Measurements from ENCODE around the gene LY6G6C. TPM values are rescaled to one million over a fixed set of nuclear protein-coding genes. Genes with fewer than 3 reads are reported as not detected.

LY6G6C gene
- total and polyA plus RNA-seq, 2 of the 4 experiments (the other 2 are of a cell fraction), result not detected

DNA sequence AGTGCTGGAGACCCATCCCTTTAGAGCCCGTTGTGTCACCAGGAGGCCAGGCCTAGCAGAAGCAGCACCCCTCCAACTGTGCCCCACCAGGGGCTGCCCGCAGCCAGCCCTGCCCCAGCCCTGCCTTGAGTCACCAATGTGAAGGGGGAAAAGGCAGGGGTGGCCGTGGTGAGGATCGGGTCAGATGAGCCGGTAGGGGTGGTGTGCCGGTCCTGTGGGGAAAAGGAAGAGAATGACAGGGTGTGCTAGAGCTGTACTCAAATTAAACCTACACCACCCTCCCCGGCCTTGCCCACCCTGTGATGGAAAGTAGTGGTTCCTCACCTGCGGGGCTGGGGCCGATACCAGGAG, 44.0 kb upstream of the LY6G6C start:
- Histone ChIP-seq H3K14ac (replicated peaks; ENCODE audit: low read depth, low read length) (no peak overlapping the region), H4K5ac (ENCODE audit: low read depth, low read length) (no peak overlapping the region), H3K27me3 (ENCODE audit: control insufficient read depth, insufficient read depth, low read length) (no peaks in the 10 kb centered on the region), H3K4ac (ENCODE audit: low read depth, low read length) (no peak overlapping the region), H3K9ac (ENCODE audit: low read depth, low read length) (no peak overlapping the region), H3K9me1 (ENCODE audit: insufficient read depth, low read length) (peaks cover 9% of the 10 kb centered on the region), H2AFZ (replicated peaks; ENCODE audit: low read length, poor library complexity) (no peak overlapping the region), H3K18ac (ENCODE audit: low read depth, low read length) (no peak overlapping the region), H2AK9ac (replicated peaks; ENCODE audit: low read depth, low read length, poor library complexity) (peak overlapping the region; percentile 59), H3K27ac (ENCODE audit: insufficient read depth, low read length) (no peak overlapping the region), H4K20me1 (ENCODE audit: insufficient read depth, low read length) (no peaks in the 10 kb centered on the region), H2BK15ac (ENCODE audit: low read depth, low read length) (no peak overlapping the region), H2BK5ac (ENCODE audit: low read depth, low read length, poor library complexity, severe bottlenecking) (no peak overlapping the region), H3K56ac (ENCODE audit: extremely low read depth, insufficient read depth, low read length) (no peak overlapping the region), H4K8ac (ENCODE audit: low read depth in 2 of 2, low read length in 2 of 2) (no peak overlapping the region), H3K9me3 (ENCODE audit: control insufficient read depth, insufficient read depth, low read length) (no peaks in the 10 kb centered on the region), H4K91ac (ENCODE audit: insufficient read depth, low read depth, low read length) (no peak overlapping the region), H3K36me3 (ENCODE audit: control insufficient read depth, insufficient read depth, low read length) (peaks cover 3% of the 10 kb centered on the region; the same call in 1 of the 2 replicates), H3K23ac (ENCODE audit: low read depth, low read length) (no peak overlapping the region), H2AK5ac (ENCODE audit: low read depth, low read length) (no peak overlapping the region), H3K4me1 (ENCODE audit: control insufficient read depth, insufficient read depth, low read length) (peaks cover 4% of the 10 kb centered on the region), H3K4me2 (ENCODE audit: low read depth, low read length) (no peak overlapping the region), H3K4me3 (ENCODE audit: insufficient read depth, low read depth, low read length) (no peak overlapping the region), H3K79me1 (ENCODE audit: low read depth in 1 of 2, low read length in 2 of 2) (no peaks in the 10 kb centered on the region), H2BK20ac (ENCODE audit: low read depth, low read length) (no peak overlapping the region), H2BK120ac (ENCODE audit: low read depth, low read length) (no peak overlapping the region)
- DNase-seq (no peak), ATAC-seq (ENCODE audit: low read depth) (no peak)
- ChIA-PET POLR2A (ENCODE audit: unreplicated experiment) (no interaction called here), CTCF (no interaction called here)
- dilution Hi-C loops (cut with HindIII; ENCODE audit: low sequenced_read_pairs, unreplicated experiment) (no loop called here), in situ Hi-C loops (cut with MboI; ENCODE audit: low sequenced_read_pairs) (no loop called here), intact Hi-C loops (cut with micrococcal nuclease) (no loop called here)
- no CpG with 5 or more reads among the region's 9 CpGs for WGBS, 2 experiments (ENCODE audit: extremely low coverage in 2 of 2, insufficient read length in 1 of 2)
- BruUV-seq (replicated peaks), result no TSS peak
- TF ChIP-seq MAZ (IDR thresholded peaks at IDR 0.05; ENCODE audit: borderline replicate concordance, low read depth, low read length) (no peak), SMC3 (IDR thresholded peaks at IDR 0.05; ENCODE audit: low read depth, low read length) (no peak), FOS (IDR thresholded peaks at IDR 0.05; ENCODE audit: low read depth, low read length) (no peak)
- TF ChIP-seq, protein P1, sequence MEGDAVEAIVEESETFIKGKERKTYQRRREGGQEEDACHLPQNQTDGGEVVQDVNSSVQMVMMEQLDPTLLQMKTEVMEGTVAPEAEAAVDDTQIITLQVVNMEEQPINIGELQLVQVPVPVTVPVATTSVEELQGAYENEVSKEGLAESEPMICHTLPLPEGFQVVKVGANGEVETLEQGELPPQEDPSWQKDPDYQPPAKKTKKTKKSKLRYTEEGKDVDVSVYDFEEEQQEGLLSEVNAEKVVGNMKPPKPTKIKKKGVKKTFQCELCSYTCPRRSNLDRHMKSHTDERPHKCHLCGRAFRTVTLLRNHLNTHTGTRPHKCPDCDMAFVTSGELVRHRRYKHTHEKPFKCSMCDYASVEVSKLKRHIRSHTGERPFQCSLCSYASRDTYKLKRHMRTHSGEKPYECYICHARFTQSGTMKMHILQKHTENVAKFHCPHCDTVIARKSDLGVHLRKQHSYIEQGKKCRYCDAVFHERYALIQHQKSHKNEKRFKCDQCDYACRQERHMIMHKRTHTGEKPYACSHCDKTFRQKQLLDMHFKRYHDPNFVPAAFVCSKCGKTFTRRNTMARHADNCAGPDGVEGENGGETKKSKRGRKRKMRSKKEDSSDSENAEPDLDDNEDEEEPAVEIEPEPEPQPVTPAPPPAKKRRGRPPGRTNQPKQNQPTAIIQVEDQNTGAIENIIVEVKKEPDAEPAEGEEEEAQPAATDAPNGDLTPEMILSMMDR (conservative IDR thresholded peaks at IDR 0.05; ENCODE audit: low read depth, low read length), result no peak
